ENCODE results near the gene DOC2A. TPM values are rescaled to one million over a fixed set of nuclear protein-coding genes. Genes with fewer than 3 reads are reported as not detected.
A peak's percentile ranks its signal among the peaks of the same experiment; 100 is the strongest.

Gene DOC2A
- total RNA-seq, 2 donors from 2014 or later, result 6.2 to 9.9 TPM

DNA sequence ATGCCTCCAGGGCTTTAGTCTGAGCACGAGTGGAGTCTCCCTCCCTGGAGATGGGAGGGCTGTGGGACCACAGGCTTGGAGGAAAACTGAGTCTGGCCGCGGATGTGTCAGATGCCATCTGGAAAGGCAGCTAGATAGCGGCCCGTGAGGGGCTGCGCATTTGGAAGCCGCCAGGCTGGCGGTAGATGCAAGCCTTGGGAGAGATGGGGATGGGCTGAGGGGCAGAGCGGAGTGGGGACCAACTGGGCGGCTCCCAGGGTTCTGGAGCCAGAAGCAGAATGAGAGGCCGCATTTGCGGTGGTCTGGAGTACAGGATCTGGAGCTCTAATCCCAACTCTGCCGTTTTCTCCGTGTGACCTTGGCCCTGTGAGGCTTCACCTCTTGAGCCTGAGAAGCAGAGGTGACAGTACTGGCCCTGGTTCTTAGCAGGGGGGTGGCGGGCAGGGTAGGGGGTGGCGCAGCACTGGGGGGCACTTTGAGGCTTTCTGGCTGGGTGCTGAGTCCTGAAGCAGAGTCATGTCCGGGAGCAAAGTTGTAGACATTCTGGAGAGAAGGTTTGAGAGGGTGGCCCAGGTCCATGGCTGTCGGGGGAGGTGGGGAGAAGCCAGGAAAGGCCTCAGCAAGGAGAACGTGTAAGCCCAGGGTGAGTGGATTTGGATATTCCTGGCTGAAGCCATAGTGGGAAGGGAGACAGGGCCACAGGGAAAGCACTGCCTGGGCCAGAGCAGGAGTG is 8.0 kb downstream of the DOC2A start:
- H3K4me1 ChIP-seq (ENCODE audit: control insufficient read depth, insufficient read depth, low read length), result no peaks in the 10 kb centered on the region
- peaks cover 20% of the 10 kb centered on the region for H3K36me3 ChIP-seq (ENCODE audit: control insufficient read depth, insufficient read depth, low read length)
- no peaks in the 10 kb centered on the region for H3K27me3 ChIP-seq (ENCODE audit: control insufficient read depth, insufficient read depth, low read length, poor library complexity, severe bottlenecking)
- 88 to 91% methylated on average over 9 to 19 of the region's 19 CpGs for WGBS, 2 experiments (ENCODE audit: insufficient coverage in 1 of 2, insufficient read length in 1 of 2)
- Mint-ChIP-seq H3K4me1 (no peaks in the 10 kb centered on the region), H3K4me3 (no peak overlapping the region), H3K27ac (no peak overlapping the region), H3K9me3 (no peaks in the 10 kb centered on the region), H3K36me3 (ENCODE audit: low read depth) (peaks cover 27% of the 10 kb centered on the region), H3K27me3 (ENCODE audit: insufficient read depth) (no peaks in the 10 kb centered on the region)
- TF ChIP-seq CTCF (conservative IDR thresholded peaks at IDR 0.05), result no peak
- H3K27ac ChIP-seq (ENCODE audit: low read depth, low read length), result no peak overlapping the region
- H3K9me3 ChIP-seq (ENCODE audit: control insufficient read depth, low read length), result no peaks in the 10 kb centered on the region
- H3K4me3 ChIP-seq (ENCODE audit: low read length), result no peak overlapping the region
- no peak for DNase-seq
- no peak overlapping the region for H3K9ac ChIP-seq (ENCODE audit: extremely low read depth, low read length, poor library complexity, severe bottlenecking)

DNA sequence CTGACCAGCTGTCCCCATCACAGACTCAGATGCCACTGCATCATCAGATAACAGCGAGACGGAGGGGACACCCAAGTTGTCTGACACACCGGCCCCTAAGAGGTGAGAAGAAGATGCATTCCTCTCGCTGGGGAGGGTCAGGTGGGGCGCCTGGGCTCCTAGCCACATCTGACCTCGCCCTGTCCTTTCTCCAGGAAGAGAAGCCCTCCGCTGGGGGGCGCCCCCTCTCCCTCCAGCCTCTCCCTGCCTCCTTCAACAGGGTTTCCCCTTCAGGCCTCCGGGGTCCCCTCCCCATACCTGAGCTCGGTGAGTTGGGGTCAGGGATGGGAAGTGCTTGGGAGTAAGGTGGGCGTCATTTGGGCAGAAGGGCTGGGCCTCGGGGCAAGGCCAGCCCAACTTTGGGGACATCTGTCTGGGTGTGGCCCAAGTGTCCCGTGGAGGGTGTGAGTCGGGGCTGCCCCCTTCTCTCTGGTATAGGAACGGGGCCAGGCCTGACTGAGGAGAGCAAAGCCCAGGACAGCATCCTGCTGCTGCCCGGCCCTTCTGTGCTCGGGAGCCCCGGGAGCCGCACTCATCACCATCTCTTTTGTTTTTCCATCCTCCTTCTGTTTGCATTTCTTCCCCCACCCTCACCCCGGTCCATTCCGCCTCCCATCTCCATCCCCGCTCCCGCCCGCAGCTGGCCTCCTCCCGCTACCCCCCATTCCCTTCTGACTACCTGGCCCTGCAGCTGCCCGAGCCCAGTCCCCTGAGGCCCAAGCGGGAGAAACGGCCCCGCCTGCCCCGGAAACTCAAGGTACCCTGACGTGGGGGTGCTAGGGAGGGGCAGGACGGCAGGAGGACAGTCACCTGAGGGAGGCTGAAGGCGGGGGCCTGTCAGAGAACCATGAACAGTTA is 9.8 kb downstream of the DOC2A start:
- no peaks in the 10 kb centered on the region for H3K27me3 ChIP-seq (ENCODE audit: control insufficient read depth, insufficient read depth, low read length, poor library complexity, severe bottlenecking)
- Mint-ChIP-seq H3K9me3 (no peaks in the 10 kb centered on the region), H3K4me1 (no peaks in the 10 kb centered on the region), H3K4me3 (no peak overlapping the region), H3K27ac (no peak overlapping the region), H3K27me3 (ENCODE audit: insufficient read depth) (no peaks in the 10 kb centered on the region), H3K36me3 (ENCODE audit: low read depth) (peaks cover 35% of the 10 kb centered on the region)
- peaks cover 24% of the 10 kb centered on the region for H3K36me3 ChIP-seq (ENCODE audit: control insufficient read depth, insufficient read depth, low read length)
- H3K27ac ChIP-seq (ENCODE audit: low read depth, low read length), result no peak overlapping the region
- no peak overlapping the region for H3K4me3 ChIP-seq (ENCODE audit: low read length)
- no peaks in the 10 kb centered on the region for H3K4me1 ChIP-seq (ENCODE audit: control insufficient read depth, insufficient read depth, low read length)
- no peaks in the 10 kb centered on the region for H3K9me3 ChIP-seq (ENCODE audit: control insufficient read depth, low read length)
- WGBS, 2 experiments (ENCODE audit: insufficient coverage in 1 of 2, insufficient read length in 1 of 2), result 83 to 86% methylated on average over 20 to 33 of the region's 33 CpGs
- DNase-seq, result peak; percentile 82
- TF ChIP-seq CTCF (conservative IDR thresholded peaks at IDR 0.05), result peak; percentile 61
- no peak overlapping the region for H3K9ac ChIP-seq (ENCODE audit: extremely low read depth, low read length, poor library complexity, severe bottlenecking)

- Mint-ChIP-seq H3K9me3 (no peaks in the 10 kb centered on the region), H3K36me3 (ENCODE audit: low read depth) (peaks cover 35% of the 10 kb centered on the region), H3K27ac (peak overlapping the region; percentile 6), H3K27me3 (ENCODE audit: insufficient read depth) (no peaks in the 10 kb centered on the region), H3K4me3 (no peak overlapping the region), H3K4me1 (peaks cover 2% of the 10 kb centered on the region)
- peaks cover 24% of the 10 kb centered on the region for H3K36me3 ChIP-seq (ENCODE audit: control insufficient read depth, insufficient read depth, low read length)
- no peaks in the 10 kb centered on the region for H3K27me3 ChIP-seq (ENCODE audit: control insufficient read depth, insufficient read depth, low read length, poor library complexity, severe bottlenecking)
- H3K4me3 ChIP-seq (ENCODE audit: low read length), result no peak overlapping the region
- DNase-seq, result no peak
- 95 to 99% methylated on average over 5 to 6 of the region's 6 CpGs for WGBS, 2 experiments (ENCODE audit: insufficient coverage in 1 of 2, insufficient read length in 1 of 2)
- H3K9ac ChIP-seq (ENCODE audit: extremely low read depth, low read length, poor library complexity, severe bottlenecking), result no peak overlapping the region
- H3K27ac ChIP-seq (ENCODE audit: low read depth, low read length), result no peak overlapping the region
- no peaks in the 10 kb centered on the region for H3K9me3 ChIP-seq (ENCODE audit: control insufficient read depth, low read length)
- H3K4me1 ChIP-seq (ENCODE audit: control insufficient read depth, insufficient read depth, low read length), result no peaks in the 10 kb centered on the region
- no peak for TF ChIP-seq CTCF (conservative IDR thresholded peaks at IDR 0.05)
These were observed 11.2 kb downstream of the DOC2A start for GRCh38 chr16:29999605-30000004.

Data from endodermal cell (in vitro differentiated cells).